Dedifferentiated amniotic fluid mesenchymal stem cell (primary cell): ENCODE measurements around the gene CPA1.
A peak's percentile ranks its signal among the peaks of the same experiment; 100 is the strongest.

Experiments used
- DNase-seq: peaks from one replicate; pipeline ENCODE4 v3.0.0-alpha.2; 2016; ENCODE audit errors: extremely low spot score

The CPA1 gene

GRCh38 chr7:130426564-130426963 lies 46.3 kb downstream of the CPA1 start:
- no peak for DNase-seq

DNA sequence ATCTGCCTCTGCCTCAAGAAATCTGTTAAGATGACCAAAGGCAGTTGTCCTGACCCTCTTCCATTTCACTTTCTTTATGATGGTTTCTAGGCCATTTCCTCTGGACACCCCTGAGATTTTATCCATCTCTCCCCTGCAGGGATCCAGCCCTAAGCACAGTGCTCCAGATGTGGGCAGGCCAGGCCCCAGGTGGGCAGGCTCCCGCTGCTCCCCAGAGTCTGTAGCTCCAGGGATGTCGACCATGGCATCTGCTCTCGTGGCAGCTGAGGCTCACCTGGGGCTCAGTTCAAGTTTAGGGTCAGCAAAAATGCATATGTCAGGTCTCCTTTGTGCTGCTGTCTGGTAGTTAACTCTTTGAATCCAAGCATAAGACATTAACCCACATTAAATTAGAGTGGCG lies 48.7 kb downstream of the CPA1 start:
- DNase-seq, result no peak

- DNase-seq, result no peak
Observed at GRCh38 chr7:130430115-130430514, 49.8 kb downstream of the CPA1 start.

DNA sequence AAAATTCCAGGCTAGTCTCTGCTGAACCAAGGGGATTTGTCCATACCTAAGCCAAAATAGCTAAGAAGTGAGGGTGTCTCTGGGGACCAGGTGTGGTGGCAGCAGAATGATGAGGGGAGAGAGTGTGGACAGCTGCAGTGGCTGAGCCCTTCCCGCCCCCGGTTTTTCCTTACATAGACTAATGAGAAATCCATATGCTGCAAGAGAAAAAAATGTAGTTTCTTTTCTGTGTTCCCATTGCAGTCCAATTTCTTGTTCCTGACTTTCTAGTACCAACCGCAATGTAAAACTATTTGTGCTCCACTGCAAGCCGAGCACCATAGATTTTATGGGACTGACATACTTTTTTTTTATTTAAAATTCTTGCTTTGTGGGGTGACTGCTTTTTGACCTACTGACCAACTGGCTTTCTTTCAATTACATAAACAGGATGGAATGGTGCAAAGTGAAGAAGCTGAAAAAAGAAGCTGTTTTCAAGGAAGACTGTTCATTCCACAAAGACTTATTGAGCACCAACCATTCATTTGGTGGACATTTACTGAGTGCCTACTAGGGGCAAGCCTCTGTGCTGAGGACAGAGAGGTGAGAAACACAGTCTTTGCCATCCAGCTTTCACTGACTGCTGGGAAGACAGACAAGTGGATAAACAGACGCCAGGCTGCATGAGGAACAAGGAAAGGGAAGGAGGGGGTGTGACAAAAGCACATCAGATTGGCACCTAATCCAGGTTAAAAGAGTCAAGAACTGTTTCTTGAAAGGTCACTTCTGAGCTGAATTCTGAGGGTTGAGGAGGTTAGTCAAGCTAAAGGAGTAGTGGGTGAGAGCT lies 50.8 kb downstream of the CPA1 start:
- DNase-seq, result peak; percentile 67

GRCh38 chr7:130432886-130433285 lies 52.6 kb downstream of the CPA1 start:
- no peak for DNase-seq

DNA sequence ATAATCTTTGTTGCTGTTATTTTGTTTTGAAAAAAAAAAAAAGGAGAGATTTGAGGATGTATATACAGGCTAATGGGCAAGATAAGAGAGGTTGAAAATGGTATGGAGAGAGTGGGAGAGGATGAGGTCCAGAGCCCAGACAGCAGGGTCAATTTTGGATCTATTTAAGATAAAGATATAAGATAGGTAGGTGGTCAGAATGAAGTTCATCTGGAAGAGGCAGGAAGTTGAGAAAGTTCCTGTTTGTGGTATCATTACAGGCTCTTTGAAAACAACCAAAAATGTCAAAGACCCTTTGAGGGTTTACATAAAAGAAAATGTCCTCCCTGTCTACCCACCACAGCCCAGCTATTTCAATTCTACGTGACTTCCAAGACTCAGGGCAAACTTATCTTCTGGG lies 53.0 kb downstream of the CPA1 start:
- DNase-seq, result no peak

DNA sequence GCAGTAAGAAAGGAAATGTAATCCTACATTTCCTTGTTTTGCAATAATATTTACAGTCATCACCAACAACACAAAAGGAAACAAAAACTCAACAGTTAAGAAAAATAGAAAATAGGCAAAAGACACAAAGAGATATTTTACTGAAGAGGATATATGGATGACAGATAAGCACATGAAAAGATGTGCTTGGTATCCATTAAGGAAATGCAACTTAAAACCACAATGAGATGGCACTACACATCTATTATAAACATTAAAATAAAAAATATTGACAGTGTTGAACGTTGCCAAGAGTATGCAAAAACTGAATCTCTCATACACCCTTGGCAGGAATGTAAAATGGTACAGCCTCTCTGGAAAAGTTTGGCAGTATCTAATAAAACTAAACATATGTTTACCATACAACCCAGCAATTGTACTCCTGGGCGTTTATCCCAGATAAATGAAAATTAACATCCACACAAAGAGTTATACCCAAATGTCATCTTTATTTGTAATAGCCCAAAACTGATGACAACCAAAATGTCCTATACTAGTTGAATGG lies 55.1 kb downstream of the CPA1 start:
- no peak for DNase-seq

DNA sequence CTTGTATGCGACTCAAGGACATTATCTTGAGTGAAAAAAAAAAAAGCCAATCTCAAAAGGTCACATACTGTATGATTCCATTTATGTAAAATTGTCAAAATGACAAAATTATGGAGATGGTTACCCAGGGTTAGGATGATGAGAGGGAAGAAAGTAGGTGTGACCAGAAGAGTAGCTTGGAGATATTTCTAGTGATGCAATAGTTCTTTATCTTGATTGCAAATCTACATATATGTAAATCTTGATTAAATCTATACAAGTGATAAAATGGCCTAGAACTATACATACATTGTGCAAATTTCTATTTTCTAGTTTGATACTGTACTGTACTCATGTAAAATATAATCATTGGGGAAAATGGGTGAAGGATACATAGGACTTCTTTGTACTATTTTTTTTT lies 56.0 kb downstream of the CPA1 start:
- no peak for DNase-seq
